IgD-negative memory B cell (primary cell): Measurements from ENCODE around the gene JTB. TPM values are rescaled to one million over a fixed set of nuclear protein-coding genes. Genes with fewer than 3 reads are reported as not detected.
"Not testable (repeated sequence)": the region's sequence is repeated elsewhere in the genome, so short reads cannot be mapped to it uniquely, and the experiment has no call there.

Source experiments
- H3K27ac Mint-ChIP-seq, 3 donors: one replicate each; pipeline ENCODE4 v1.8.0; 2020 to 2022; ENCODE audit warnings: mild to moderate bottlenecking in 3 of 3, mixed read lengths in 3 of 3, moderate library complexity in 1 of 3
- H3K27me3 Mint-ChIP-seq: one replicate; pipeline ENCODE4 v1.8.0; 2021; ENCODE audit warnings: mixed read lengths
- H3K36me3 Mint-ChIP-seq: one replicate; pipeline ENCODE4 v1.8.0; 2020; ENCODE audit warnings: mild to moderate bottlenecking, mixed read lengths
- H3K4me1 Mint-ChIP-seq, 3 donors: one replicate each; pipeline ENCODE4 v1.8.0; 2020 to 2022; ENCODE audit warnings: mixed read lengths in 3 of 3, mild to moderate bottlenecking in 1 of 3
- H3K4me3 Mint-ChIP-seq, 4 donors: one replicate each; pipeline ENCODE4 v1.8.0; 2020 to 2022; ENCODE audit warnings: mild to moderate bottlenecking in 4 of 4, mixed read lengths in 4 of 4, moderate library complexity in 3 of 4
- H3K9me3 Mint-ChIP-seq, 3 donors: one replicate each; pipeline ENCODE4 v1.8.0; 2020 to 2021; ENCODE audit warnings: mixed read lengths in 3 of 3, mild to moderate bottlenecking in 1 of 3
- polyA plus RNA-seq: library from polyadenylated mRNA; unstranded; fragments of 300-500 nt; fragmentation: Illumina TruSeq; gene quantifications from one replicate; pipeline ENCODE4 v1.2.3, GENCODE V29; 2021

The JTB gene
- polyA plus RNA-seq, 1 donor from 2014 or later, result 344 TPM

- peaks cover 31 to 35% (median 31%) of the 10 kb centered on the region in 3 donors for H3K4me1 Mint-ChIP-seq
- peaks cover 2% of the 10 kb centered on the region for H3K36me3 Mint-ChIP-seq
- no peaks in the 10 kb centered on the region for H3K27me3 Mint-ChIP-seq
- H3K9me3 Mint-ChIP-seq, result peaks cover 0 to 2% (median 0%) of the 10 kb centered on the region in 3 donors
- H3K27ac Mint-ChIP-seq, result peak overlapping the region in 2 of 3 donors; percentile 82 to 96
- H3K4me3 Mint-ChIP-seq, result no peak overlapping the region
Observed at GRCh38 chr1:153987621-153988020, 10.1 kb upstream of the JTB start.

DNA sequence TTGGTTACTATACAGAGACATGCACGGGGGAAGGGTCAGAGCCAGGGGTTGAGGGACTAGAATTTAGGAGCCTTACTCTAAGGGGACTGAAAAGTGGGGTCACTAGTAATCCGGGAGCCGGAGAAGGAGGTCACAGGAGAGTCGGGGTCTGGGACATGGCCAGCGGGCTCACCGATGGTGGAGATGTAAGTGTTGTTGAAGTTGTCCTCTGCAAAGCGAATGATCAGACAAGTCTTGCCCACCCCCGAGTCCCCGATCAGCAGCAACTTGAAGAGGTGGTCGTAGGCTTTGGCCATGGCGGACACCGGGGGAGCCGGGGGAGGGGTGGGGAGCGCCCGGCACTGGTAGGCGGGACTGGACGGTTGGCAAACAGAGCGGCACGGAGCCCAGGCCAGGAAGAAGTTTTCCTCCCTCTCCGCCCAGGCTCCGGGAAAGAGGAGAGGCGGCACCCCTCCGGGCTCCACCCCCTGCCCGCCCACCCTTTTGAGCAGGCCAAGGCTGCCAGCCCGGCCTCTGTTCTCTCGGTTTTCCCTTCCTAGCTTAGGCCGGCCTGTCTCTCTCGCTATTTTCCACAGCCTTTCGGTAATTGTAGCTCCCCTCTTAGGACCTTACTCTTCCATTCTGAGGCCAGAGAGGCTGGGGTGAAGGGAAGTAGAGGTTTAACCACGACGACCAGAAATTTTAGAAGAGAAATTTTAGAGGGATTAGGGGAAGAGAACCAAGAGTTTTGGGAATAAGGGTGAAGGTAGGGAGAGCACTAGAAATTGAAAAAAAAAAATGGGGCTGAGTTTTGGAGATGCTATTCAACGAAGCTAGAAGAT, 8.7 kb upstream of the JTB start, which contains the start of gene RAB13:
RAB13 (minus strand) TSS at position 399 of the 821 bp plus-strand sequence; CDS start at position 296, 103 bp downstream.
- H3K27ac Mint-ChIP-seq, result peak within 1 kb of the TSS; percentile 82 to 97 (median 96)
- peaks cover 0 to 2% (median 0%) of the 10 kb centered on the region in 3 donors for H3K9me3 Mint-ChIP-seq
- H3K27me3 Mint-ChIP-seq, result no peaks in the 10 kb centered on the region
- peaks cover 23 to 24% (median 23%) of the 10 kb centered on the region in 3 donors for H3K4me1 Mint-ChIP-seq
- peak within 1 kb of the TSS; percentile 67 to 90 (median 84) for H3K4me3 Mint-ChIP-seq
- H3K36me3 Mint-ChIP-seq, result no peaks in the 10 kb centered on the region

GRCh38 chr1:153985341-153985912, 8.0 kb upstream of the JTB start:
- Mint-ChIP-seq H3K27me3 (no peaks in the 10 kb centered on the region), H3K4me3 (peak overlapping the region; percentile 49 to 87 (median 62)), H3K27ac (peak overlapping the region in 1 of 3 donors; percentile 64), H3K4me1 (peaks cover 20 to 21% (median 21%) of the 10 kb centered on the region in 3 donors), H3K36me3 (no peaks in the 10 kb centered on the region), H3K9me3 (peaks cover 0 to 2% (median 0%) of the 10 kb centered on the region in 3 donors)

DNA sequence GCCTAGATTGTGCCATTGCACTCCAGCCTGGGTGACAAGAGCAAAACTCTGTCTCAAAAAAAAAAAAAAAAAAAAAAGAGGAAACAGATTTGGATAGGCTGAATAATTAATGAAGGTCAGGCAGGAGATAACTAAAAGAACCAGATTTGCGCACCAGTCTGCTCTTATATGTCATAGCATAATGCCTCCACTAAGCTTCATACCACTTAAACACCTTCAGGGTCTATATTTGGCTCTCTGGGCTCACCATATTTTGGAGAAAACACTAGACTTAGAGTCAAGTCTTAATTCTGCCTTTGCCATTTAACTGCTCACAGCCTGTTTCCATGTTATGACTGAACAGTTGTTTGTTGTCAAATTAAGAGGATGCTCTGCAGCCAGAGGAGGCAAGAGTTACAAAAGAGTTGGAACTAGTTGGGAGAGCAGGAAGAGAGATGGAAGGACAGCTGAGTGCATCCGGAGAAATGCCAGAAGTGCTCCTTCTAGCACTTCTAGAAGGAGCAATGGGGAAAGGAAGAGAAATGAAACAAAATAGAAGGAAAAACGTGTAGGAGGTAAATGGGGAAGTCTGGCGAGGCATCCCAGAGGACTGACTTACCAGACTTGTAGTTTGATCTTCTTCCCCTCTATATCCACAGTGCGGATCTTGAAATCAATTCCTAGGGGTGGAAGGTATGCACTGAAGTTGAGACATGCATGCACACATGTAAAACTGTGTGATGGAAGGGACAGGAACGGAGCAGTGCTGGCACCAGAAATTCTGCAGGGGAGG, 6.8 kb upstream of the JTB start:
- Mint-ChIP-seq H3K27me3 (no peaks in the 10 kb centered on the region), H3K9me3 (no peaks in the 10 kb centered on the region), H3K4me1 (peaks cover 17 to 18% (median 18%) of the 10 kb centered on the region in 3 donors), H3K4me3 (peak overlapping the region in 1 of 4 donors; percentile 38), H3K36me3 (no peaks in the 10 kb centered on the region), H3K27ac (peak overlapping the region in 1 of 3 donors; percentile 64)

DNA sequence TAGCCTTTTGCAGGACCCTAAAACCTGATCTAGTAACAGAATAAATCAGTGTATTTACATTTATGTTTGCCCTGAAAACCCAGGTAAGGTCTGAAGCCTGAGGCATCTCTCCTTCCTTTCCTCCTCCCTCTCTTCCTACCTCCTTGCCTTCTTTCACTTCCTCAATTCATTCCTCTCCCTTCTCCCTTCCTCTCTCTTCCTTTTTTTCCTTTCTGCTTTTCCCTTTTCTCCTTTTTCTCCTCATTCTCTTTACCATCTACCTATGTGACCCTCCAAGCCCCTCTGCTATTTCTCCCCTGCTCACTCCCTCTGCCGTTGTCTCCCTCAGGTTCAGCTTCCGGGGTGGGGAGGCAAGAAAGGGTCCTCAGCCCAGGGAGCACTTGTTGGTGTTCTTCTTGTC, 4.3 kb upstream of the JTB start:
- H3K27me3 Mint-ChIP-seq, H3K36me3 Mint-ChIP-seq, H3K4me3 Mint-ChIP-seq, H3K27ac Mint-ChIP-seq, H3K9me3 Mint-ChIP-seq: not testable (repeated sequence)
- peaks cover 17 to 28% (median 22%) of the 10 kb centered on the region in 3 donors for H3K4me1 Mint-ChIP-seq

- peak overlapping the region in 1 of 3 donors; percentile 4 for H3K27ac Mint-ChIP-seq
- not testable (repeated sequence) for H3K36me3 Mint-ChIP-seq, H3K9me3 Mint-ChIP-seq, H3K27me3 Mint-ChIP-seq
- H3K4me3 Mint-ChIP-seq, result peak overlapping the region in 2 of 4 donors; percentile 99
- H3K4me1 Mint-ChIP-seq, result peaks cover 14 to 33% (median 26%) of the 10 kb centered on the region in 3 donors
Observed at GRCh38 chr1:153979091-153979490, 1.6 kb upstream of the JTB start.

DNA sequence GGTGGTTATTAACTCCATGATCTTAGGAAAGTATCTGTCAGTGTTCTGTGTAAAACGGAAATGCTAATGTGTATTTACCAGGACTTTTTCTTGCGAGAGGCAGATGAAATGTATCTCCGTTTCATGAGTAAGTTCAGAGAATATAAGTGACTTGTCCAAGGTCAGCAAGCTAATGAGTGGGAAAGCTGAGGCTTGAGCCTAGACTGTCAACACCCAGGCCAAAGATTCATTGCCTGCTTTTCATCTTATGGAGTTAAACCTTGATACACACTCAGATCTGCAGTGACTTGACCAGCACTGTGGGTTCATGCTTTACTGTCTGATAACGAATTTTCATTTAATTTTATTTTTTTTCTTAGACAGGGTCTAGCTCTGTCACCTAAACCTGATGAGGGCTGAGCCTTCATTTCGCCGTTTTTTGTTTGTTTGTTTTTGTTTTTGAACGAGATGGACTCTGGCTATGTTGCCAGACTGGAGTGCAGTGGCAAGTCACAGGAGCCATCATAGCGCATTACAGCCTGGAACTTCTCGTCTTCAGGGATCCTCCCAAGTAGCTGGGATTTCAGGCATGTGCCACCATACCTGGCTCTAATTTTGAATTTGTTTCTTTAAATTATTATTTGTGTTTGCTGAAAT, 918 bp upstream of the JTB start:
- H3K36me3 Mint-ChIP-seq, result peaks cover 2% of the 10 kb centered on the region
- no peaks in the 10 kb centered on the region for H3K27me3 Mint-ChIP-seq
- H3K4me3 Mint-ChIP-seq, result peak overlapping the region; percentile 95 to 99 (median 99)
- peaks cover 14 to 34% (median 27%) of the 10 kb centered on the region in 3 donors for H3K4me1 Mint-ChIP-seq
- H3K9me3 Mint-ChIP-seq, result no peaks in the 10 kb centered on the region
- H3K27ac Mint-ChIP-seq, result peak overlapping the region; percentile 83 to 94 (median 93)

DNA sequence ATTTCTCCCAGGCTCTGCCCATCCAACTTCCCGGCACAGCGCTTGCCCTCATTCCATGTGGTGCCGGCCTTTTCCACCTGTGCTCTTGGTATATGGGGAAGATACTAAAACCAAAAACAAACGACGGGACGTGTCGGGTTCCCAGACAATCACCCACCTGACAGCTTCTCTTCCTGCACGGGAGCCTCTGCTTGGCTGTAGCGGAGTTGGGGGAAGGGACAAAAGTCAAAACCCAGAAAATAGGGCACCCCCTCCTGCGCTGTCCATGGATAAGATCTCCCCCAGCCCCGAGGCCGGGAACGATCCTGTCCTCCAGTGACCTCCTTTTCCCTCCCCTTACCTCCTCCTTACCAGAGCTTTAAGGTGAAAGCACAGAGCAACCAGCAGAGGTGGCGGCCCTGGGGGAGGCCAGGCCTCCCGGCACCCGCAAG, 640 bp downstream of the JTB start:
- Mint-ChIP-seq H3K9me3 (no peaks in the 10 kb centered on the region), H3K4me1 (peaks cover 19 to 40% (median 28%) of the 10 kb centered on the region in 3 donors), H3K4me3 (peak overlapping the region; percentile 95 to 99 (median 99)), H3K27me3 (no peaks in the 10 kb centered on the region), H3K27ac (peak overlapping the region; percentile 83 to 95 (median 94)), H3K36me3 (peaks cover 7% of the 10 kb centered on the region)

- Mint-ChIP-seq H3K27ac (peak overlapping the region in 1 of 3 donors; percentile 50), H3K9me3 (no peaks in the 10 kb centered on the region), H3K36me3 (peaks cover 7% of the 10 kb centered on the region), H3K27me3 (no peaks in the 10 kb centered on the region), H3K4me1 (peaks cover 25 to 45% (median 30%) of the 10 kb centered on the region in 3 donors), H3K4me3 (peak overlapping the region in 1 of 4 donors; percentile 86)
Observed at GRCh38 chr1:153973525-153973924, 3.9 kb downstream of the JTB start.

DNA sequence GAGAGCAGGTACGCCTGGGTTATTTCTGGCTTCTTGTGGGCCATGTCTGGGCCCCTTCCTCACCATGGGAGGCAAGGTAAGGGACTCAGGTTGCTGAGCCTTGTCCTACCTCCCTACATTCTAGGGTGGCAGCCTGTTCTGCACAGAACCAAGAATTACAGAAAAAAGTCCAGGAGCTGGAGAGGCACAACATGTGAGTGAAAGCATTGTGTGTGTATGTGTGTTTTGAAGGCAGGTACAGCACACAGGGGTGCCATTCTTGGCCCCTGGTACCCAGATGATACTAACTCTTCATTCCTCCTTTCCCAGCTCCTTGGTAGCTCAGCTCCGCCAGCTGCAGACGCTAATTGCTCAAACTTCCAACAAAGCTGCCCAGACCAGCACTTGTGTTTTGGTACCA, 4.4 kb downstream of the JTB start:
- Mint-ChIP-seq H3K4me1 (peaks cover 25 to 42% (median 28%) of the 10 kb centered on the region in 3 donors), H3K4me3 (peak overlapping the region in 1 of 4 donors; percentile 86), H3K27ac (peak overlapping the region in 1 of 3 donors; percentile 50), H3K36me3 (peaks cover 7% of the 10 kb centered on the region), H3K27me3 (no peaks in the 10 kb centered on the region), H3K9me3 (no peaks in the 10 kb centered on the region)

DNA sequence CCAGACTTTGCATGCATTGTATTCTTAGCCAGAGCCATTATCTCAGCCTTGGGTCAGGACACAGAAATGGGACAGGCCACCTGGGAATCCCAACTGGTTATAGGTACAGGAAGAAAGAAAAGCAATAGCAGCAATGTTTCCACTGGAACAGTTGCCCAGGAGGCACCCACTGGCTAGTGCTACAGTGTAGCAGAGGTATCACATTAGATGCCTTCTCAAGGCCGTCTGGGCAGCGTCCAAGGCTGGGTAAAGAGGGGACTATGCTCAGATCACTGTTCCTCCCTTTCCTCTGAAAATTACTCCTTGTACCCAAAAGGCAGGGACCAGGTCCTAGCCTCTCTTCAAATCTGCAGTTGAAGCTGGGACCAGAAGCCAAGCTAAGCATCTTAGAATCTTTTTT, 7.1 kb downstream of the JTB start:
- Mint-ChIP-seq H3K27me3 (no peaks in the 10 kb centered on the region), H3K9me3 (no peaks in the 10 kb centered on the region), H3K4me3 (peak overlapping the region in 1 of 4 donors; percentile 16), H3K4me1 (peaks cover 29 to 38% (median 30%) of the 10 kb centered on the region in 3 donors), H3K27ac (peak overlapping the region in 1 of 3 donors; percentile 39), H3K36me3 (peaks cover 8% of the 10 kb centered on the region)

DNA sequence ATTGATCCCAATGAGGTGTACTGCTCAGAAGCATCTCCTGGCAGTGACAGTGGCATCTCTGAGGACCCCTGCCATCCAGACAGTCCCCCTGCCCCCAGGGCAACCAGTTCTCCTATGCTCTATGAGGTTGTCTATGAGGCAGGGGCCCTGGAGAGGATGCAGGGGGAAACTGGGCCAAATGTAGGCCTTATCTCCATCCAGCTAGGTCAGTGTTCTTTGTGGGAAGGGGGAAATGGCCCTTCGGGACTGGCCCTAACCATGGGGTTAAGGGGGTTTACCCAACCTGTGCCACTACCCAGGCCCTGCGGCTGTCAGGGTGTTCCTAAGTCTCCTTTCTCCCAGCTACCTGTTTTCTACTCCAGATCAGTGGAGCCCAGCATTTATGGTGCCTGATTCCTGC, 8.5 kb downstream of the JTB start:
- no peaks in the 10 kb centered on the region for H3K9me3 Mint-ChIP-seq
- H3K4me3 Mint-ChIP-seq, result peak overlapping the region in 2 of 4 donors; percentile 79 to 87
- H3K4me1 Mint-ChIP-seq, result peaks cover 30 to 33% (median 30%) of the 10 kb centered on the region in 3 donors
- H3K27ac Mint-ChIP-seq, result peak overlapping the region in 1 of 3 donors; percentile 13
- H3K27me3 Mint-ChIP-seq, result no peaks in the 10 kb centered on the region
- peaks cover 8% of the 10 kb centered on the region for H3K36me3 Mint-ChIP-seq

GRCh38 chr1:153968408-153968807, 9.1 kb downstream of the JTB start:
- Mint-ChIP-seq H3K4me3 (peak overlapping the region in 3 of 4 donors; percentile 79 to 100 (median 97)), H3K27me3 (no peaks in the 10 kb centered on the region), H3K9me3 (no peaks in the 10 kb centered on the region), H3K27ac (peak overlapping the region in 2 of 3 donors; percentile 13 to 98), H3K4me1 (peaks cover 33 to 39% (median 34%) of the 10 kb centered on the region in 3 donors), H3K36me3 (peaks cover 7% of the 10 kb centered on the region)

GRCh38 chr1:153968000-153968363, 9.5 kb downstream of the JTB start:
- Mint-ChIP-seq H3K27me3 (no peaks in the 10 kb centered on the region), H3K36me3 (peaks cover 5% of the 10 kb centered on the region), H3K9me3 (no peaks in the 10 kb centered on the region), H3K4me3 (peak overlapping the region; percentile 89 to 100 (median 94)), H3K27ac (peak overlapping the region; percentile 90 to 98 (median 97)), H3K4me1 (peaks cover 34 to 39% (median 35%) of the 10 kb centered on the region in 3 donors)
